Stimulated activated CD8-positive, alpha-beta memory T cell treated with anti-CD3 and anti-CD28 coated beads, Interleukin-4, amount 100 ng/mL, for 4 hours (primary cell): ENCODE measurements around the gene SIGLEC8.
"Not testable (repeated sequence)": the region's sequence is repeated elsewhere in the genome, so short reads cannot be mapped to it uniquely, and the experiment has no call there.

Experiments used
- DNase-seq, 2 donors: peaks; one replicate each; pipeline ENCODE4 v3.0.0-alpha.2; 2020; ENCODE audit warnings: low read depth in 2 of 2, low spot score in 1 of 2

The SIGLEC8 gene

DNA sequence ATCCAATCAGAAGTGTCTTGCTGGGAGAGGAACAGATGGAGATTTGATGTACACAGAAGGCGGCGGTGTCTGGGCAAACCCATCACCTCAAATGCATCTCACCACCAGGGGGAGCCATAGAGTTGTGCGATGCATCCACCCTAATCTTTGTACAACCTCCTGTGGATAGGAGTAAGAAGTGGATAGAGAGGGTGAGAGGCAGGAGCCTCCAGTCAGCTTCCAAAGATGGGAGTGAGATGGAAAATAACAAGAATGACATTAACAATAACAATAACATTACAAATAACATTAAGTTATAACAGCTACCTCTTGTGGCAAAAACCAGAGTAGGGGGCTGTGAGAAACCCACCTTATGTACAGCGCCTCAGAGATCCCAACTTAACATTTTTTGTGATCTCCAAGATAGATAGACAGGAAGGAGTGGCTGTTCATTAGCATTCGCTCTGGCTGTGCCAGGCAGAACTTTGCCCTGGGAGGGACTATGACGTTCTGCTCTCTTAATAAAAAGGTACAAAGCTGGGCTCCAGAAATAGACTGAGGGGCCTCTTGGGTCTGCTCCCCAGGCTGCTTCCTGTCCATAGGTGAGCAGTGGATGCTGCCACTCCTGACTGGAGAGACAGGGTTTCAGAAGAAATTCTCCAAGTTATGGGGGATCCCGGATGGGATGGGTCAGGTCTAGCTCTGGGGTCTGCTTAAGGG, 14.9 kb upstream of the SIGLEC8 start:
- peak; percentile 70 to 96 for DNase-seq

- no peak for DNase-seq
Measured at GRCh38 chr19:51472607-51473006, 14.4 kb upstream of the SIGLEC8 start.

DNA sequence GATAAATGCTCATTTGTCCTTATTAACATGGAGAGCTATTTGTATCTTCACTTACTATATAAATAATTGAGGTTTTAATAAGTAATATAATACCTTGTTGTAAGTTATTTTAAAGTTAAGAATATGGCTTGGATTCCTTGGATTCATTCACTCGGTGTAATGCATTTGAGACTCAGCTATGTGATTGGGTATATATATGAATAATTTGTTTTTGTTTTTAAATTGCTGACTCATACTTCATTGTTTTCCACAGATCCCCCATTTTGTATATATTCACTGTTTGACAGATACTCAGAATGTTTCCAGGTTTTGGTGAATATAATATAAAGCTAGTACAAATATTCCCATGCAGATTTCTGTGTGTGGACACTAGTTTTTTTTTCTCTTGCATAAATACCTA, 13.3 kb upstream of the SIGLEC8 start:
- no peak for DNase-seq

DNA sequence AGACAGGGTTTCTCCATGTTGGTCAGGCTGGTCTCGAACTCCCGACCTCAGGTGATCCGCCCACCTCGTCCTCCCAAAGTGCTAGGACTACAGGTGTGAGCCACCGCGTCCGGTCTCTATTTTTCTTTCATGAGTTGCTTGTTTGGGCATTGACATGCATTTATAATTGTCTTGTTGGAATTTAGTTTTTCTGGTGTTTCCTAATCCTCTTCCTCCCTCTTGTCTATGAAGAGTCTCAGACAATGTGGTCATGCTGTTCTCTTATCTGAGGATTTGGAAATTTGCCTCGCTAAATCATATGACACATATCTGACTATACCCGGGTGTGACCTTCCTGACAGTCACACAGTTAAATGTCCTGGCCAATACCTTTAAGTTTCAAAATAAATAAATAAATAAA, 12.7 kb upstream of the SIGLEC8 start:
- DNase-seq: no peak

DNA sequence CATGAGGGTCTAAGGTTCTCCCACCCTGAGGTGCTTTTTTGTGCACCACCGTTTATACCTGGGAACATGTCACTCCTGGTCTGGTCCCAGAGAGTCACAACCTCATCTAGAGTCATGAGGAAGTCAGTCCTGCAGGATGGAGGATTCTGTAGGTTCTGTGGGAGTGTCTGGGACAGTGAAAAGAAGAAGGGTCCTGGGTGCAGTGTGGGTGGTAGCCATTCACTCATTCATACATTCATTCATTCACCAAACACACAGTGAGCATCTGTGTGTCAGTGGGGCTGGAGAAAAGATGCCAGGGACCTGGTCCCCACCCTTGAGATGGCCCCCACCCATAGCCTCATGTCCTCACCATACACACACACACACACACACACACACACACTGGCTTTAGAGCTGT, 11.4 kb upstream of the SIGLEC8 start:
- no peak for DNase-seq

DNA sequence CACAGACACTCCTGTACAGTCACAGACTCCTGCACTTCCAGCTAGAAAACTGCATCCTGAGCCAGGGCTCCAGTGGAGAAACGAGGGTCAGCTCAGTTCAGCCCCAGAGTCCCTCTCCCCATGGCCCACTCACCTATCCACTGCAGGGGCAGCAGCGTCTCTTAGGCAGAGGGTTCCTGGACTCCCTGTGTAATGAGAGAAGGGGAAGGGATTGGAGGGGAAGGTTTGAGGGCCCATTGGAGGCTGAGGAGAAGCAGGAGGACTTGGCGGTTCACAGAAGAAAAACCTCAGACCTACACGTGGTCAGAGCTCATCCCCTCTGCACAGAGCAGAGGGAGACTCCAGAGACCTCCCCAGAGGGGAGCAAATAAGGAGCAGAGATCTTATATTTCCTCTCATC, 10.9 kb upstream of the SIGLEC8 start:
- DNase-seq: no peak

GRCh38 chr19:51468545-51468920, 10.3 kb upstream of the SIGLEC8 start:
- no peak for DNase-seq

DNA sequence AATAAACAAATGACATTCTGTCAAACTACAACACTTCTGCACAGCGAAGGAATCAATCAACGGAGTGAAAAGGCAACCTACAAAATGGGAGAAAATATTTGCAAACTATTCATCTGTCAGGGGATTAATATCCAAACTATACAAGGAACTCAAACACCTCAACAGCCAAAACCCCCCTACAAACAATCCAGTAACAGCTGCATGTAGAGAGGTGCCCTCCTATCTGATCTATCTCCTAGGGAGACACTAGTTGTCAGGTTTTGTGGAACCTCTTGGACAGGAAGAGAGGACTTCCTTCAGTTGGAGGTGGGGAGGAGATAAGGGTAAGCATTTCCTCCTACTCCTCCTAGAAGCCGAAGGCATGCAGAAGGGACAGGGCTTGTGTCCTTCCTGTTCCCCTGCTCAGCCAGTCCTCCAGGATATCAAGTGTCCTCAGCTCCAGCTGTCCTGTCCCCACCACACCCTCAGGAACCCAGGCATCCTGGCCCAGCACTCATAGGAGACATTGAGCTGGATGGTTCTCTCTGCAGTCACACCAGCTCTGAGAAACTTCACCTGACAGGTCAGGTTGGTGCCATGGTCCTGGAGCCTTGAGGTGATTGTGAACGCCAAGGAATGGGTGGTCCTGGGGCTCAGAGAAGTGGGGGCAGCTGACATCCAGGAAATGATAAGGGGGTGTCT, 9.8 kb upstream of the SIGLEC8 start:
- no peak for DNase-seq

DNA sequence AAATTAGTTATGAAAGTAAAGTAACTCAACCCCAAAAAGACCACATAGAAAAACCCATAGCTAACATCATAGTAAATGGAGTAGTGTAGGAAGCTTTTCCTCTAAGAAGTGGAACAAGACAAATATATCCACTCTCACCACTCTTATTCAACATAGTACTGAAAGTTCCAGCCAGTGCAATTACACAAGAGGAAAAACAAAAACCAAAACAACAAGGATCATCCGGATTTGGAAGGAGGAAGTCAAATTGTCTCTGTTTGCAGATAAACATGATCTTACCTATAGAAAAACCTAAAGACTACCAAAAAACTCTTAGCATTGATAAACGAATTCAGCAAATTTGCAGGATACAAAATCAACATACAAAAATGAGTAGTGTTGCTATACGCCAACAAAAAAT, 8.5 kb upstream of the SIGLEC8 start:
- no peak for DNase-seq

DNA sequence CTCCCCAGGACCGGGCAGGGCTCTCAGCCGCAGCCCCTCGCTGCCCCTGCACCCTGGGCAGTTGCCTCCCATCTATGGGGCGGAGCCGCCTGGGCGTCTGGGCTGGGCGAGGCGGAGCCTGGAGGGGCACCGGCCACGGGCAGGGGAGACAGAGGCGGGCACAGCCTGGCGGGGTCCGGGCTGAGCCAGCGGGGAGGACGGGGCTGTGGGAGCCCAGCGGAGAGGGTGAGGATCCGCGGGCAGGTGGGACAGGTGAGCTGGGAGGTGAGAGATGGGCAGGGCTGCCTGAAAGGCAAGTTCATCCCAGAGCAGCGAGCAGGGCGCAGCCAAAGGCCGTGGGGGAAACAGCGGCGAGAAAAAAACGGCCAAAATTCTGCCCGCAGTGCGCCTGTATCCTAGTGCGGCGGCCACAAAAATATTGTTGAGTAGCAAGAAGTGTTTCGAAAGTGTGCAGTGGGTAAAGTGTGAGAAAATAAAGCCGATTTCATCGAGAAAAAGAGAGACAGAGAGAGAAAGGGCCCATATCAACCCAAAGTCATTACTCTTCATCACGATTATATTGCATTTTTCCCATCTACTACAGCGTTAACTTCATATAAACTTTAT, 5.8 kb upstream of the SIGLEC8 start:
- DNase-seq: not testable (repeated sequence)

GRCh38 chr19:51462681-51463080, 4.4 kb upstream of the SIGLEC8 start:
- no peak for DNase-seq

- DNase-seq: no peak
Measured at GRCh38 chr19:51462276-51462675, 4.0 kb upstream of the SIGLEC8 start.

DNA sequence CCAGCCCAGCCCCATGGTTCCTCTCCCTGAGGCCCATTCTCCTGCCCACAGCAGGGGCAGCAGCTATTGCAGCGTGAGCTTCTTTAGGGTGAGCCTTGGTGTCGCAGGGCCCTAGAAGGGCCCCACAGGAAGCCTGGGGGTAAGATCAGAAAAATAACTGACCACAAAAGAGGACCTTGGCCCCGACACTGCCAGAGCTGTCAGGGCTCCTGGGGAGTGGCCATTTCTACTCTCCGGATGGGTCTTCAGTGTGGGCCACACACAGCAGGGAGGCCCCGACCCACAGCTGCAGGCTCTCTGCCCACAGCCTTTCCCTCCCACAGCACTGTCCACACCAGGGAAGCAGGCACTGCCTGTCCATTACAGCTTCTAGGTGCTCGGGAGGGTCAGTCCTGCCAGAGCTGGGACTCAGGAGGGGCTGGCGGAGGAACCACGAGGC, 3.5 kb upstream of the SIGLEC8 start:
- DNase-seq: no peak

DNA sequence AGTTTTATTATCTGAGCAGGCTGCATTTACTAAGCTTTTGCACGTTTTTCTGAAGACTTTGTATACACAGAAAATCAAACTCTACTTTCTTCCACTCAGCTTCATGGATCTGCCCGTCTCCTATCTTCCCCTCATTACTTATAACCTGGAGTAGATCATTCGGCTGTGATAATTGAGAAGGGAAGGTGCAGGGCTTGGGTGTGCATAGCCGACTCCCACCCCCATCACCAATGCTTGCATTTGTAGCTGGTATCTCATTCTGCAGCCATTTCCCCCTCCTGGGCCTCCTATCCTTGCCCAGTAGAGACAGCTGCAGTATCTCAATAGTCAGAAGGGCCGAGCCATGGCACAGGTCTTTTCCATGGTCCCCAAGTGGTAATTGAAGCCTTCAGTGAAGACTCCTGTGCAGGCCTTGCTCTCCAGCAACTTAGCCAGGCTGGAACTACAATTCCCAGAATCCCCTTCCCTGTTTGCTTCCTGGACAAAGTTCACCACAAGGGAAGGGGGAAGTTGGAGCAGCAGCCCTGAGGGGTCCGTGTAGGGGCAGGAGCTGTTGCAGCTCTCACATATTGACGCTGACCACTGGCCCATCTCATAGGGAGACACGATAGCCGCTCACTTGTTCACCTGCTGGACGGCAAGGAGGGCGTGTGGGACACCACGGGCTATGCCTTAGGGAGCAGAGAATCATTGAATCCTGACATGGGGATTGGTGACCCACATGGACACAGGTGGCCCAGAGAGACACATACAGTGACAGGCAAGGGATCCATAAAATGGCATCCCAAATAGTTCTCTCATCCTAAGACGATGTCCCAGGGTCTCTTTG, 2.1 kb upstream of the SIGLEC8 start:
- no peak for DNase-seq

DNA sequence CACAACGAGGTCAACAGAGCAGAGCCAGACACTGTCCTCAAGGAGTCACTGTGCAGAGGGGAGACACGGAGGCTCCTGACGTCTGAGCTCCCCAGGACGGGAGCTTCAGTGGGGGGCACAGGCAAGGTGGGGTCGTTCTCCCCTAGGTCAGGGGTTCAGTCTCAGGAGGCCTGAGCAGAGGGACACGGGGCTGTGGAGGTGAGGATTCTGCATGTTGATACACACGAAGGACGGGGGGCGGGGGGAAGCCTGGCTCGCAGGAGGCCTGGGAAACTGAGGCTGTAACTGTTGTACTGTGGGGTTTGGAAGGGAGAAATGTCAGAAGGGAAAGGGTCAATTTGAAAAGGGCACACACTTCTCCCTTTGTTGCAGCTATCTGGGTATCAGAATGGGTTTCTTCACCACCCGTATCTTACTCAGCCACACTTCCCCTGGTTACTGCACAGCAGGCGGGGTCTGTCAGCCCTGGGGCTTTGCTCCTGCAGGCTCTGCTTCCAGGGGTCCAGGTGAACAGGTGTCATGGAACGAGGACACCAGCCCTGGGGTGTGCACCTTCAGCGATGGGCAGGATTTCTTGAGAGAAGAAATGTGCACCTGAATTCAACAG, 748 bp upstream of the SIGLEC8 start:
- no peak for DNase-seq

- DNase-seq: no peak
Measured at GRCh38 chr19:51457351-51458013, 772 bp downstream of the SIGLEC8 start.

- no peak for DNase-seq
Measured at GRCh38 chr19:51456541-51457290, 1.5 kb downstream of the SIGLEC8 start.

GRCh38 chr19:51450730-51451307, 7.4 kb downstream of the SIGLEC8 start:
- peak in 1 of 2 donors; percentile 30 for DNase-seq

DNA sequence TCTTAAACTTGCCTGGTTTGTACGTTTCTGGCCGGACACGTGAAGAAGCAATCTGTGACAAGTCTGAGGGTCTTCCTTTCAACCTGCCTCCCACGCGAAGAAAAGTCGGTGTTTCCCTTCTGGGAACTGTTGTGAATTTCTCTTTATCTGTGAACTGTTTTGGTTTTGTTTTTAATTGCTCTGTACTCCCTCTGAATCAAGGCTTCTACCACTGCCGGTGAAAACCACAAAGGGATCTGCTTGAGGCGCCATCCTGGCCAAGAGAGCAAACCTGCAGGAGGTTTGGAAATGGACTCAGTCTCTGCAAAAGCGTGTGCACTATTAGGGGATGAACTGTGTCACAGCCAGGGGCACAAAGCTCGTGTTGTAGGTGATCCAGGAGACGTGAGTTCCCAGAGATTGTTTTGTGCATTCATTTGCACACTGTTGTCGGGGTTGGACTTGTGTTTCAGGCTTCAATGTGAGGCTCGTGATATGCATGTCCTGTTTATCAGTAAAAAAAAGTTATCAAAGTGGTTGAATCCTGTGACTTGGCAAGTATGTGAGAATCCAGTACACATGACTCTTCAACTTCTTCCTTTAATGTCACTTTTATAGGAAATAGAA, 9.7 kb downstream of the SIGLEC8 start:
- DNase-seq: peak in 1 of 2 donors; percentile 19
